A549 (cell line): ENCODE data around the gene RDH5. TPM values are rescaled to one million over a fixed set of nuclear protein-coding genes. Genes with fewer than 3 reads are reported as not detected.
A peak's percentile ranks its signal among the peaks of the same experiment; 100 is the strongest.

Experiments used
- ATAC-seq, 2 experiments: fragments of 200-7000 bp in 1 of 2; fragments of >200 bp in 1 of 2; cut with Nextera tagmentation in 1 of 2; cut with Tn5 transposase in 1 of 2; 3 replicates each; pipeline versions ENCODE4 v1.8.0 to v1.9.1; 2018 to 2020; ENCODE audit warnings: mild to moderate bottlenecking in 1 of 2, moderate library complexity in 1 of 2
- CTCF ChIA-PET: fragments of 300-600 bp; sonication (Branson Sonifier 250); formaldehyde crosslinking; extraction: SDS; loops from one replicate; lab custom pipeline; 2021; ENCODE audit warnings: antibody characterized with exemption, inconsistent platforms; lab: Yijun Ruan, JAX
- POLR2A ChIA-PET: fragments of 350-600 bp; formaldehyde crosslinking; extraction: SDS; loops from one replicate; lab custom pipeline; 2021; ENCODE audit warnings: antibody characterized with exemption, inconsistent platforms; lab: Yijun Ruan, JAX
- DNase-seq, 2 experiments: peaks; one replicate each; pipeline versions ENCODE4 v3.0.0 to v3.0.0-alpha.2; 2011 to 2016; ENCODE audit warnings: low read depth in 1 of 2, low spot score in 1 of 2
- FAIRE-seq: peaks from 2 replicates; lab custom pipeline; 2011; peaks lifted over from hg19 to GRCh38; lab: Jason Lieb, UNC
- H3K27ac ChIP-seq, 2 experiments: fragments of >200 bp; sonication (Bioruptor Twin); formaldehyde crosslinking; 3 replicates each; pipeline ENCODE4 v1.5.1; 2016 to 2017
- H3K4me1 ChIP-seq: fragments of >200 bp; sonication (Bioruptor Twin); formaldehyde crosslinking; 3 replicates; pipeline ENCODE4 v1.6.1; 2016
- H3K4me2 ChIP-seq: fragments of >200 bp; sonication (Bioruptor Twin); formaldehyde crosslinking; 3 replicates; pipeline ENCODE4 v1.6.1; 2016
- H3K4me3 ChIP-seq: fragments of >200 bp; sonication (Bioruptor Twin); formaldehyde crosslinking; 3 replicates; pipeline ENCODE4 v1.5.1; 2016
- H3K9me3 ChIP-seq: fragments of >200 bp; sonication (Bioruptor Twin); formaldehyde crosslinking; 3 replicates; pipeline ENCODE4 v1.6.1; 2016
- CBX2 ChIP-seq: fragments of 200-600 bp; sonication (generic); IDR thresholded peaks from 2 replicates; pipeline ENCODE4 v1.6.1; 2016; ENCODE audit warnings: low read depth, mild to moderate bottlenecking, borderline replicate concordance
- CBX8 ChIP-seq: fragments of 200-600 bp; sonication (generic); IDR thresholded peaks from 2 replicates; pipeline ENCODE4 v1.6.1; 2016
- CHD4 ChIP-seq: fragments of 200-600 bp; sonication (generic); IDR thresholded peaks from 2 replicates; pipeline ENCODE4 v1.6.1; 2016; ENCODE audit warnings: antibody characterized with exemption, mild to moderate bottlenecking, borderline replicate concordance
- EP300 ChIP-seq, 2 experiments: fragments of >200 bp; sonication (Bioruptor Twin); formaldehyde crosslinking; IDR thresholded peaks; 2 replicates in 1 of 2; 3 replicates in 1 of 2; pipeline ENCODE4 v1.6.1; 2016 to 2017
- FOSL2 ChIP-seq, 2 experiments: fragments of 450-650 bp in 1 of 2; fragments of >200 bp in 1 of 2; sonication (Bioruptor Twin) in 1 of 2; formaldehyde crosslinking; IDR thresholded peaks; 2 replicates each; pipeline versions ENCODE4 v1.5.0 to v1.6.1; 2016 to 2020; ENCODE audit warnings: mild to moderate bottlenecking in 1 of 2, moderate library complexity in 1 of 2
- HOXB13 ChIP-seq: fragments of 250-450 bp; sonication (Bioruptor Pico); IDR thresholded peaks from 2 replicates; pipeline ENCODE4 v1.5.0; 2020; ENCODE audit warnings: low read depth, mild to moderate bottlenecking, moderate library complexity
- HOXB5 ChIP-seq: fragments of 250-450 bp; sonication (Bioruptor Pico); IDR thresholded peaks from 2 replicates; pipeline ENCODE4 v1.5.0; 2020; ENCODE audit warnings: mild to moderate bottlenecking, moderate library complexity
- JUNB ChIP-seq: fragments of >200 bp; sonication (Bioruptor Twin); formaldehyde crosslinking; IDR thresholded peaks from 2 replicates; pipeline ENCODE4 v1.6.1; 2016
- KDM1A ChIP-seq: fragments of 200-600 bp; sonication (generic); IDR thresholded peaks from 2 replicates; pipeline ENCODE4 v1.6.1; 2016; ENCODE audit warnings: low read depth, mild to moderate bottlenecking
- MAX ChIP-seq: IDR thresholded peaks from 2 replicates; pipeline ENCODE4 v1.6.1; 2012
- MYC ChIP-seq: IDR thresholded peaks from 2 replicates; pipeline ENCODE4 v1.6.1; 2012; ENCODE audit warnings: mild to moderate bottlenecking, inconsistent platforms, low read length, improper control_type of control experiment, borderline replicate concordance
- RNF2 ChIP-seq: fragments of 200-600 bp; sonication (generic); IDR thresholded peaks from 2 replicates; pipeline ENCODE4 v1.6.1; 2016; ENCODE audit warnings: low read depth, mild to moderate bottlenecking, antibody characterized with exemption, moderate library complexity, borderline replicate concordance
- TP53 ChIP-seq: fragments of 250-450 bp; sonication (Bioruptor Pico); IDR thresholded peaks from 2 replicates; pipeline ENCODE4 v1.5.0; 2021; ENCODE audit warnings: mild to moderate bottlenecking, moderate library complexity
- ZFP36 ChIP-seq: fragments of 450-650 bp; IDR thresholded peaks from 2 replicates; pipeline ENCODE4 v1.6.1; 2014; ENCODE audit warnings: borderline replicate concordance; ENCODE audit not compliant: partially characterized antibody
- ZSCAN20 ChIP-seq: fragments of 250-450 bp; sonication (Bioruptor Pico); IDR thresholded peaks from 2 replicates; pipeline ENCODE4 v1.8.0; 2022; ENCODE audit warnings: mild to moderate bottlenecking, moderate library complexity
- WGBS: methylation state at CpG from one replicate; pipeline ENCODE4 v1.1.6; 2017; ENCODE audit errors: missing lambda C conversion rate; 5-methylcytosine and 5-hydroxymethylcytosine counted together
- polyA plus RNA-seq, 4 experiments: library from polyadenylated mRNA; depleted of rRNA in 3 of 4; stranded (reverse); fragments of >200 nt; fragmentation: RNase III in 1 of 4; extraction: RNeasy Plus Mini Kit Qiagen cat#74134 plus additional on column Dnase treatment in 1 of 4; gene quantifications; 2 replicates in 3 of 4; 3 replicates in 1 of 4; pipeline ENCODE4 v1.2.3, GENCODE V29; 2011 to 2017
- TF ChIP-seq, protein P1 (sequence below): fragments of >200 bp; sonication (Bioruptor Twin); formaldehyde crosslinking; IDR thresholded peaks from 3 replicates; pipeline ENCODE4 v1.5.1; 2016
- TF ChIP-seq, protein P2 (sequence below): fragments of >200 bp; sonication (Bioruptor Twin); formaldehyde crosslinking; IDR thresholded peaks from 3 replicates; pipeline ENCODE4 v1.6.1; 2016
- TF ChIP-seq, protein P3 (sequence below): fragments of 450-650 bp; IDR thresholded peaks from 2 replicates; pipeline ENCODE4 v1.6.1; 2014; ENCODE audit warnings: antibody characterized with exemption
- TF ChIP-seq, protein P4 (sequence below): fragments of 200-600 bp; sonication (generic); IDR thresholded peaks from 2 replicates; pipeline ENCODE4 v1.6.1; 2016; ENCODE audit warnings: antibody characterized with exemption, mild to moderate bottlenecking, moderate library complexity

RDH5 gene
- polyA plus RNA-seq, 2 of the 4 experiments (the other 2 are of a cell fraction) = 4.1 to 9.1 TPM

DNA sequence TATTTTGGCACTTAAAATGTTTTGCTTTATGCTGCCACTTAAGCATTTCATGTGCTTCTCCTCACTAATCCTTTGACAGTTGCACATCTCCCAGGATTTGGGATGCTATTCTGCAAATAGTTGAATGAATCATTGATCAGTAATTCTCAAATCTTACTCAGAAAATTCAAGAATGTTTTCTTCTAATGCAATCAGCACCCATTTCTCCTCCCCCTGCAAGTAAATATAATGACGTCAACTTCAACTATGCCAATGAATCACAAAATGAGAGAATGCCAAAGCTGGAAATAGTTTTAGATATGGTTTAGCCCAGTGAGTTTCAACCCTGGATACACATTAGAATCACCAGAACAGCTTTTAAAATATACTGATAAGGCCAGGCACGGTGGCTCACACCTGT lies 6.5 kb upstream of the RDH5 start:
- no peak overlapping the region for H3K4me3 ChIP-seq
- H3K27ac ChIP-seq = no peak overlapping the region
- ChIA-PET POLR2A (no interaction called here), CTCF (interaction anchor here (12.3 kb wide), 1 partner anchor 24 kb away, joined by 139 read pairs; the partner anchor contains the start of gene GDF11)
- no peaks in the 10 kb centered on the region for H3K9me3 ChIP-seq
- WGBS = 26% methylated on average over 2 of the region's 2 CpGs
- ATAC-seq = no peak
- H3K4me1 ChIP-seq = peaks cover 28% of the 10 kb centered on the region
- H3K4me2 ChIP-seq = 0 out of 3 replicates have a peak overlapping the region, but pooled peaks have one; percentile 11
- TF ChIP-seq ZFP36 (no peak), FOSL2 (IDR thresholded peaks at IDR 0.05) (no peak), FOSL2 (CRISPR knock-in tag; IDR thresholded peaks at IDR 0.05) (peak; percentile 72)
- DNase-seq = peak; percentile 29 to 40
- FAIRE-seq = no peak

DNA sequence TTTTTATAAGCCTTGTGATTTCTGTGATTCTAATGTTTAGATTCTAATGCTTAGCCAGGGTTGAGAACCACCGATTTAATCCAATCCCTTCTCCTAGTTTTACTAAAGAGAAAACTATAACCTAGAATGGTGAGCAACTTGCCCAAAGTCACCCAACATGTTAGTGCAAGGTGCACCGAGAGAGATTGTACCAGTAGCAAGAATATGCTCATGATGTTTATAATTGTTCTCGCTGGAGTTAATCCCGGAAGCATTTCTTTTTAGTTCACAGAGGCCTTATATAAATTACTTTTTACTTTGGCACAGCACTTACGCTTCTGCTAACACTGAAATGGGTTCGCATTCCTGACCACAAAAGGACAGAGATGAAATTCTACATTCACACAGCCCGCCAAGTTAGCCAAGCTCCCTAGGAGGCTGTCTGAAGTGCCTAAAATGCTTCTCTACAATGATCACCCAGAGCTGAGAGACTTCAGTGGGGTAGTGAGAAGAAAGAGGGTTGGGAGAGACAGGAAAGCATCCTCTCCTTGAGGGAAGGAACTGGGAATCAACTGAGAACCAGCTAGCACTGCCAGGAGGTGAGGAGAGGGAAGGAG lies 4.9 kb upstream of the RDH5 start:
- DNase-seq = peak in 1 of 2 experiments; percentile 24
- Histone ChIP-seq H3K4me3 (peak overlapping the region; percentile 86), H3K27ac (peak overlapping the region; percentile 96 to 97), H3K9me3 (no peaks in the 10 kb centered on the region), H3K4me2 (peak overlapping the region; percentile 93), H3K4me1 (peaks cover 40% of the 10 kb centered on the region)
- ATAC-seq = no peak
- WGBS = 80% methylated on average over 7 of the region's 7 CpGs
- FAIRE-seq = no peak
- ChIA-PET CTCF (interaction anchor here (1.0 to 12.3 kb wide), 7 partner anchors 9 to 58 kb away, joined by 3 to 139 read pairs (median 20); partner anchors contain the start of genes GDF11 and ITGA7), POLR2A (interaction anchor here (0.7 to 1.5 kb wide), 7 partner anchors 9 to 115 kb away, joined by 4 to 10 read pairs (median 5); partner anchors contain the start of genes CD63, DNAJC14, ORMDL2 and SARNP)
- no peak for TF ChIP-seq RNF2
- no peak for TF ChIP-seq MYC
- TF ChIP-seq EP300 (IDR thresholded peaks at IDR 0.05) = no peak
- no peak for TF ChIP-seq KDM1A
- TF ChIP-seq MAX = no peak
- no peak for TF ChIP-seq HOXB13 (CRISPR knock-in tag)
- TF ChIP-seq CBX8 = no peak
- TF ChIP-seq, protein P1, sequence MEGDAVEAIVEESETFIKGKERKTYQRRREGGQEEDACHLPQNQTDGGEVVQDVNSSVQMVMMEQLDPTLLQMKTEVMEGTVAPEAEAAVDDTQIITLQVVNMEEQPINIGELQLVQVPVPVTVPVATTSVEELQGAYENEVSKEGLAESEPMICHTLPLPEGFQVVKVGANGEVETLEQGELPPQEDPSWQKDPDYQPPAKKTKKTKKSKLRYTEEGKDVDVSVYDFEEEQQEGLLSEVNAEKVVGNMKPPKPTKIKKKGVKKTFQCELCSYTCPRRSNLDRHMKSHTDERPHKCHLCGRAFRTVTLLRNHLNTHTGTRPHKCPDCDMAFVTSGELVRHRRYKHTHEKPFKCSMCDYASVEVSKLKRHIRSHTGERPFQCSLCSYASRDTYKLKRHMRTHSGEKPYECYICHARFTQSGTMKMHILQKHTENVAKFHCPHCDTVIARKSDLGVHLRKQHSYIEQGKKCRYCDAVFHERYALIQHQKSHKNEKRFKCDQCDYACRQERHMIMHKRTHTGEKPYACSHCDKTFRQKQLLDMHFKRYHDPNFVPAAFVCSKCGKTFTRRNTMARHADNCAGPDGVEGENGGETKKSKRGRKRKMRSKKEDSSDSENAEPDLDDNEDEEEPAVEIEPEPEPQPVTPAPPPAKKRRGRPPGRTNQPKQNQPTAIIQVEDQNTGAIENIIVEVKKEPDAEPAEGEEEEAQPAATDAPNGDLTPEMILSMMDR = no peak
- no peak for TF ChIP-seq ZSCAN20 (CRISPR knock-in tag)
- TF ChIP-seq CHD4 = no peak
- TF ChIP-seq JUNB = no peak
- TF ChIP-seq, protein P2, sequence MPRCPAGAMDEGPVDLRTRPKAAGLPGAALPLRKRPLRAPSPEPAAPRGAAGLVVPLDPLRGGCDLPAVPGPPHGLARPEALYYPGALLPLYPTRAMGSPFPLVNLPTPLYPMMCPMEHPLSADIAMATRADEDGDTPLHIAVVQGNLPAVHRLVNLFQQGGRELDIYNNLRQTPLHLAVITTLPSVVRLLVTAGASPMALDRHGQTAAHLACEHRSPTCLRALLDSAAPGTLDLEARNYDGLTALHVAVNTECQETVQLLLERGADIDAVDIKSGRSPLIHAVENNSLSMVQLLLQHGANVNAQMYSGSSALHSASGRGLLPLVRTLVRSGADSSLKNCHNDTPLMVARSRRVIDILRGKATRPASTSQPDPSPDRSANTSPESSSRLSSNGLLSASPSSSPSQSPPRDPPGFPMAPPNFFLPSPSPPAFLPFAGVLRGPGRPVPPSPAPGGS = no peak
- TF ChIP-seq HOXB5 (CRISPR knock-in tag) = no peak
- no peak for TF ChIP-seq CBX2
- TF ChIP-seq, protein P3, sequence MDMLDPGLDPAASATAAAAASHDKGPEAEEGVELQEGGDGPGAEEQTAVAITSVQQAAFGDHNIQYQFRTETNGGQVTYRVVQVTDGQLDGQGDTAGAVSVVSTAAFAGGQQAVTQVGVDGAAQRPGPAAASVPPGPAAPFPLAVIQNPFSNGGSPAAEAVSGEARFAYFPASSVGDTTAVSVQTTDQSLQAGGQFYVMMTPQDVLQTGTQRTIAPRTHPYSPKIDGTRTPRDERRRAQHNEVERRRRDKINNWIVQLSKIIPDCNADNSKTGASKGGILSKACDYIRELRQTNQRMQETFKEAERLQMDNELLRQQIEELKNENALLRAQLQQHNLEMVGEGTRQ = no peak
- TF ChIP-seq, protein P4, sequence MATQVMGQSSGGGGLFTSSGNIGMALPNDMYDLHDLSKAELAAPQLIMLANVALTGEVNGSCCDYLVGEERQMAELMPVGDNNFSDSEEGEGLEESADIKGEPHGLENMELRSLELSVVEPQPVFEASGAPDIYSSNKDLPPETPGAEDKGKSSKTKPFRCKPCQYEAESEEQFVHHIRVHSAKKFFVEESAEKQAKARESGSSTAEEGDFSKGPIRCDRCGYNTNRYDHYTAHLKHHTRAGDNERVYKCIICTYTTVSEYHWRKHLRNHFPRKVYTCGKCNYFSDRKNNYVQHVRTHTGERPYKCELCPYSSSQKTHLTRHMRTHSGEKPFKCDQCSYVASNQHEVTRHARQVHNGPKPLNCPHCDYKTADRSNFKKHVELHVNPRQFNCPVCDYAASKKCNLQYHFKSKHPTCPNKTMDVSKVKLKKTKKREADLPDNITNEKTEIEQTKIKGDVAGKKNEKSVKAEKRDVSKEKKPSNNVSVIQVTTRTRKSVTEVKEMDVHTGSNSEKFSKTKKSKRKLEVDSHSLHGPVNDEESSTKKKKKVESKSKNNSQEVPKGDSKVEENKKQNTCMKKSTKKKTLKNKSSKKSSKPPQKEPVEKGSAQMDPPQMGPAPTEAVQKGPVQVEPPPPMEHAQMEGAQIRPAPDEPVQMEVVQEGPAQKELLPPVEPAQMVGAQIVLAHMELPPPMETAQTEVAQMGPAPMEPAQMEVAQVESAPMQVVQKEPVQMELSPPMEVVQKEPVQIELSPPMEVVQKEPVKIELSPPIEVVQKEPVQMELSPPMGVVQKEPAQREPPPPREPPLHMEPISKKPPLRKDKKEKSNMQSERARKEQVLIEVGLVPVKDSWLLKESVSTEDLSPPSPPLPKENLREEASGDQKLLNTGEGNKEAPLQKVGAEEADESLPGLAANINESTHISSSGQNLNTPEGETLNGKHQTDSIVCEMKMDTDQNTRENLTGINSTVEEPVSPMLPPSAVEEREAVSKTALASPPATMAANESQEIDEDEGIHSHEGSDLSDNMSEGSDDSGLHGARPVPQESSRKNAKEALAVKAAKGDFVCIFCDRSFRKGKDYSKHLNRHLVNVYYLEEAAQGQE = no peak
- no peak for TF ChIP-seq TP53 (CRISPR knock-in tag)
